ENCODE results near the gene DEPDC5.

DNA sequence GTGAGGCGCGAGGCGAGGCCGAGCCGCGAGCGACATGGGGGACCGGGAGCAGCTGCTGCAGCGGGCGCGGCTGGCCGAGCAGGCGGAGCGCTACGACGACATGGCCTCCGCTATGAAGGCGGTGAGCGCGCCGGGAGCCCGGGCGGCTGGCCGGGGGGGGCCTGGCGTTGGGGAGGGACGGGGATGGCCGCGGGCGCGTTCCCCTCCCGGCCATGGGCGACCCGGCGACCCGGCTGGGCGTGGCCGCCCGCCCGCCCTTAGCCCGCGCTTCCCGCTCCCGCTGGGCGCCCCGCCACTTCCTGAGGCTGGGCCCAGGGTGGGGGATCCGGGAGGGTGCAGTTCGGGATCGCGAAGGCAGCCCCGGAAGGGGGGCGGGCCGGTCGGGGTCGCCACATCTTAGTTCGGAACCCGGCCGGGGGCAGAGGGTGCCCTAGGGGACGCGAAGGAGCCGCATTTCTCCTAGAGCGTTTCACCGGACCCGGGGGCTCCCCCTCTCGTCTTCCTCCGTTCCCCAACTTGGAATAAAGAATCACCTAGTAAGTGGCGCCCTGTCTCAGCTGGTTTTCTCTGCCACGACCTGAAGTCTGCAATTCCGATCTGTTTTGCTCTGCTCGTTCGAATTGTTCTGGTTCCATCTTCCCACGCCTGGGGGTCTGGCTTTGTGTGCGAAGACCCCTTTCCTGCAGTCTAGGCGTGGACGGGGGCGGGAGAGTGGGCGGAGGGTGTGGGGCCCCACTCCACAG, 191.1 kb downstream of the DEPDC5 start:
- TF ChIP-seq, protein P1, sequence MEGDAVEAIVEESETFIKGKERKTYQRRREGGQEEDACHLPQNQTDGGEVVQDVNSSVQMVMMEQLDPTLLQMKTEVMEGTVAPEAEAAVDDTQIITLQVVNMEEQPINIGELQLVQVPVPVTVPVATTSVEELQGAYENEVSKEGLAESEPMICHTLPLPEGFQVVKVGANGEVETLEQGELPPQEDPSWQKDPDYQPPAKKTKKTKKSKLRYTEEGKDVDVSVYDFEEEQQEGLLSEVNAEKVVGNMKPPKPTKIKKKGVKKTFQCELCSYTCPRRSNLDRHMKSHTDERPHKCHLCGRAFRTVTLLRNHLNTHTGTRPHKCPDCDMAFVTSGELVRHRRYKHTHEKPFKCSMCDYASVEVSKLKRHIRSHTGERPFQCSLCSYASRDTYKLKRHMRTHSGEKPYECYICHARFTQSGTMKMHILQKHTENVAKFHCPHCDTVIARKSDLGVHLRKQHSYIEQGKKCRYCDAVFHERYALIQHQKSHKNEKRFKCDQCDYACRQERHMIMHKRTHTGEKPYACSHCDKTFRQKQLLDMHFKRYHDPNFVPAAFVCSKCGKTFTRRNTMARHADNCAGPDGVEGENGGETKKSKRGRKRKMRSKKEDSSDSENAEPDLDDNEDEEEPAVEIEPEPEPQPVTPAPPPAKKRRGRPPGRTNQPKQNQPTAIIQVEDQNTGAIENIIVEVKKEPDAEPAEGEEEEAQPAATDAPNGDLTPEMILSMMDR (conservative IDR thresholded peaks at IDR 0.05; ENCODE audit: low read depth, low read length): no peak
- no peak for TF ChIP-seq EZH2phosphoT487 (IDR thresholded peaks at IDR 0.05; ENCODE audit: borderline replicate concordance, low read length)
